Measurements from ENCODE around the gene LRIG1.

The LRIG1 gene, protein sequence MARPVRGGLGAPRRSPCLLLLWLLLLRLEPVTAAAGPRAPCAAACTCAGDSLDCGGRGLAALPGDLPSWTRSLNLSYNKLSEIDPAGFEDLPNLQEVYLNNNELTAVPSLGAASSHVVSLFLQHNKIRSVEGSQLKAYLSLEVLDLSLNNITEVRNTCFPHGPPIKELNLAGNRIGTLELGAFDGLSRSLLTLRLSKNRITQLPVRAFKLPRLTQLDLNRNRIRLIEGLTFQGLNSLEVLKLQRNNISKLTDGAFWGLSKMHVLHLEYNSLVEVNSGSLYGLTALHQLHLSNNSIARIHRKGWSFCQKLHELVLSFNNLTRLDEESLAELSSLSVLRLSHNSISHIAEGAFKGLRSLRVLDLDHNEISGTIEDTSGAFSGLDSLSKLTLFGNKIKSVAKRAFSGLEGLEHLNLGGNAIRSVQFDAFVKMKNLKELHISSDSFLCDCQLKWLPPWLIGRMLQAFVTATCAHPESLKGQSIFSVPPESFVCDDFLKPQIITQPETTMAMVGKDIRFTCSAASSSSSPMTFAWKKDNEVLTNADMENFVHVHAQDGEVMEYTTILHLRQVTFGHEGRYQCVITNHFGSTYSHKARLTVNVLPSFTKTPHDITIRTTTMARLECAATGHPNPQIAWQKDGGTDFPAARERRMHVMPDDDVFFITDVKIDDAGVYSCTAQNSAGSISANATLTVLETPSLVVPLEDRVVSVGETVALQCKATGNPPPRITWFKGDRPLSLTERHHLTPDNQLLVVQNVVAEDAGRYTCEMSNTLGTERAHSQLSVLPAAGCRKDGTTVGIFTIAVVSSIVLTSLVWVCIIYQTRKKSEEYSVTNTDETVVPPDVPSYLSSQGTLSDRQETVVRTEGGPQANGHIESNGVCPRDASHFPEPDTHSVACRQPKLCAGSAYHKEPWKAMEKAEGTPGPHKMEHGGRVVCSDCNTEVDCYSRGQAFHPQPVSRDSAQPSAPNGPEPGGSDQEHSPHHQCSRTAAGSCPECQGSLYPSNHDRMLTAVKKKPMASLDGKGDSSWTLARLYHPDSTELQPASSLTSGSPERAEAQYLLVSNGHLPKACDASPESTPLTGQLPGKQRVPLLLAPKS

DNA sequence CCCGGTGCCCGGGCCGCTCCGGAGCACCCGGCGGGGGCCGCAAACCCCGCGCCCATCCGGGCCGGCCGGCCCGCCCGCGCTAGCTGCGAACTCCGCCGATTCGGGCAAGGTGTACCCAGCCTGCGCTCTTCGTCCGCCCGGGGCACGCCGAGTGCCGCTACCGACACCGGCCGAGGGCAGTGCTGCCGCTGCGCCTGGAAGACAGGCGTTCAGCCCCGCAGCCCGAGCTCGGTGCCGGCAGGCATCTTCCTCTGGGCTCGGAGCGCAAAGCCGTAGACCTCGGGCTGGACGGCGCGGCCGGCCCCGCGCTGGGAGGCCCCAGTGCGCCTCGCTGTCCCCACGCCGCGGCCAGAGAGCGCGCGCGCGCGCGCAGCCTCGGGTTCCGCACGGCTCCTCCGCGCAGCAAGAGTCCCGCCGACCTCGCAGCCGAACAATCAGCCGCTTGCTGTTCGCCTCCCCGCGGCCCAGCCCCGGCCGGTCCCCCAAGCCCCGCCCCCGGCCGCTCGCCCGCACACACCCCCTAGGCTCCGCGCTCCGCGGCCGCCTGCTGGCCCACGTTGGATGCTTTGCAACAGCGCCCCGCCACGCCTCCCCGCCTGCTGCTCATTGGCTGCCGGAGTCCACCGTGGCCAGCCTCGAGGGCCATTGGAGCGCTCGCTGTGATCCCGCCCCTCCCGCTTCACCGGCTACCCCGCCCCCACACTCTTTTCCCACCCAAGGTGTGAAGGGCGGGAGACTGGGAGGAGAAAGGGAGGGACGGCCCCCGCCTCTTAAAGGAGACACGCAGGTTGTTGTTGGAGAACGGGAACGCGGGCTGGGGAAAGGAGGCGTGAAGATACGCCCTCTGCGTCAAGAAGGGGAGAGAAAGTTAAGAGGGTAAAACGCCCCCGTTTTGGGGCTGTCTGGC, at the start of gene LRIG1:
LRIG1 (minus strand) TSS at position 447 of the 907 bp plus-strand sequence. CDS start 615 bp downstream, outside the sequence.
- DNase-seq, result peak; percentile 99

DNA sequence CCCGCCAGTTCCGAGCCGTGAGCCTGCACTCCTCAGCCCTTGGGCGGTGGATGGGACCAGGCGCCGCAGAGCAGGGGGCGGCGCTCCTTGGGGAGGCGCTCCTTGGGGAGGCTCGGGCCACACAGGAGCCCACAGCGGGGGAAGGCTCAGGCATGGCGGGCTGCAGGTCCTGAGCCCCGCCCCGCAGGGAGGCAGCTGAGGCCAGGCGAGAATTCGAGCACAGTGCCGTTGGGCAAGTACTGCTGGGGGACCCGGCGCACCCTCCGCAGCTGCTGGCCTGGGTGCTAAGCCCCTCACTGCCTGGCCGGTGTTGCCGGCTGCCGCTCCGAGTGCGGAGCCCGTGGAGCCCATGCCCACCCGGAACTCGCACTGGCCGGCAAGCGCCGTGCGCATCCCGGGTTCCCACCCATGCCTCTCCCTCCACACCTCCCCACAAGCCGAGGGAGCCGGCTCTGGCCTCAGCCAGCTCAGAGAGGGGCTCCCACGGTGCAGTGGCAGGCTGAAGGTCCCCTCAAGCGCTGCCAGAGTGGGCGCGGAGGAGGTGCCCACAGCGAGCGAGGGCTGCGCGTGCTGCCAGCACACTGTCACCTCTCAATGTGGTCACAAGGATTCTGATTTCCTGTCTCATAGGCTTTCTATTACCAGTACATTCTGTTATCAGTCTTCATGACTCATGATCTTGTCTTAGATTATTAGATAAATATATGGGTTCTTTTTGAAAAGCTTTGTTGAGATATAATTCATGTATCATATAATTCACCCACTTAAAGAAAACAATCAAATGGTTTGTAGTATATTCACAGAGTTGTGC, 44.0 kb upstream of the LRIG1 start:
- no peak for DNase-seq

DNA sequence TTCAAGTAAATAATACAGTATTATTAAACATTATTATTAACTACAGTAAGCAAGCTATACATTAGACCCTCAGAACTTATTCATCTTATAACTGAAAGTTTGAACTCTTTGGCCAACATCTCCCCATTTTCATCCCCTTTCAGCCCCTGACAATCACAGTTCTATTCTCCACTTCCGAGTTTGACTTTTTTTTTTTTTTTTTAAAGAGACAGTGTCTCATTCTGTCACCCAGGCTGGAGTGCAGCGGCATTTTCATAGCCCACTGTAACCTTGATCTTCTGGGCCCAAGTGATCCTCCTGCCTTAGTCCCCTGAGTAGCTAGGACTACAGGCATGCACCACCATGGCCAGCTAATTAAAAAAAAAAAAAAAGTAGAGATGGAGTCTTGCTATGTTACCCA, 41.3 kb upstream of the LRIG1 start:
- DNase-seq, result no peak

DNA sequence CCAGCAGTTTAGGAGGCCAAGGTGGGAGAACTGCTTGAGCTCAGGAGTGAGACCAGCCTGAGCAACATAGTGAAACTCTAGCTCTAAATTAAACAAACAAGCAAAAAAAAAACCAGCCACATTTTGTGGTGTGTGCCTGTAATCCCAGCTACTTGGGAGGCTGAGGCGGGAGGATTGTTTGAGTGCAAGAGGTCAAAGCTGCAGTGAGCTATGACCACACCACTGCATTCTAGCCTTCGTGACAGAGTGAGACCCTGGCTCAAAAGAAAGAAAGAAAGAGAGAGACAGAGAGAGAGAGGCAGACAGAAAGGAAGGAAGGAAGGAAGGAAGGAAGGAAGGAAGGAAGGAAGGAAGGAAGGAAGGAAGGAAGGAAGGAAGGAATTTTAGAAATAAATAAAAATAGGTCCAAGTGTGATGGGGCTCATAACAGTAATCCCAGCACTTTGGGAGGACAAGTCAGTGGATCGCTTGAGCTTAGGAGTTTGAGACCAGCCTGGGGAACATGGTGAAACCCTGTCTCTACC, 38.7 kb upstream of the LRIG1 start:
- no peak for DNase-seq

DNA sequence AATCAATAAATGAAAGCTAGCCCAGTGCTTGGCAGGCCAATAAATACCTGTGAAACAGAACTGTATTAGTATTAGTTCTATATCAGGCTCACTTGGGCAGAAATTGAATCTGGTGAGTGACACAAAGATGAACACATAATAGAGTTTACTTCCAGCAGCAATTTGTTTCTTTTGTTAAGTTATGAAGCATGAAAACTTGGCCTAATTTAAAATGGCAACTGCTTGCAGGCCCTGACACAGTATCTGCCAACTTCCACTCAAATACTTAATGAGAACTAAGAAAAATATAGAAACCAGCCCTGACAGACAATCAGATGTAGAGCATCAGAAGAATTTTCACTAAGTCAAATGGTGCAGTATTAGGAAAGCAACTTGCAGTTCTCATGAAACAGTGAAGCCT, 37.6 kb upstream of the LRIG1 start:
- DNase-seq, result no peak

DNA sequence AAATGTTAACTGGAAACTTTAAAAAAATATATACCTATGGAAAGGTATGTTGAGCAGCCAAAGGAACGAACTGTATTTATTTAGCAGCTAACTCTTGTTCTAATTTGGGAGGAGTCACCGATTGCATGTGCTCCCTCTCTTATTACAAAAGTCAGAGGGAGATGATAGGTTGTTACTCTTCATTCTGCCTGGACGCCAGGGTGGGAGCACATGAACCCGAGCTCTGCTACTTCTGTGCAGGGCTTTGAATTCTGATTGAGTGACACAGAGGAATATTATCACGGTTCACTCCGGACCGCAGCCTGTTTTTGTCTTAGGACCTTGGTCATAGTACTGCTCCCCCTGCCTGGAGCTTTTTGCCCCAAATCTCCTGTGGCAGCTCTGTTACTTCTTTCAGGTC, 36.9 kb upstream of the LRIG1 start:
- no peak for DNase-seq

DNA sequence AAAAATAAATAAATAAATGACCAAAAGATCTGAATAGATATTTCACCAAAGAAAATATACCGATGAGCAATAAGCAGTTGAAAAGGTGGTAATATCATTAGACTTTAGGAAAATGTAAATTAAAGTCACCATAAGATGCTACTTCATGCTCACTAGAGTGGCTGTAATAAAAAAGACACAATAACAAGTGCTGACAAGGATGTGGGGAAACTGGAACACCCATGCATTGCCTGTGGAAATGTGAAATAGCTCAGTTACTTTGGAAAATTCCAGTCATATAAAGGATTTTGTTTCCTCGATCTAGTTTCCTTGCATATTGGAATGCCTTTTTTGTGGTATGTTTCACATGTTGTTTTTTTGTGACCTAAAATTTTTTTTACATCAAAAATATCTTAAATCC, 36.0 kb upstream of the LRIG1 start:
- DNase-seq, result no peak

DNA sequence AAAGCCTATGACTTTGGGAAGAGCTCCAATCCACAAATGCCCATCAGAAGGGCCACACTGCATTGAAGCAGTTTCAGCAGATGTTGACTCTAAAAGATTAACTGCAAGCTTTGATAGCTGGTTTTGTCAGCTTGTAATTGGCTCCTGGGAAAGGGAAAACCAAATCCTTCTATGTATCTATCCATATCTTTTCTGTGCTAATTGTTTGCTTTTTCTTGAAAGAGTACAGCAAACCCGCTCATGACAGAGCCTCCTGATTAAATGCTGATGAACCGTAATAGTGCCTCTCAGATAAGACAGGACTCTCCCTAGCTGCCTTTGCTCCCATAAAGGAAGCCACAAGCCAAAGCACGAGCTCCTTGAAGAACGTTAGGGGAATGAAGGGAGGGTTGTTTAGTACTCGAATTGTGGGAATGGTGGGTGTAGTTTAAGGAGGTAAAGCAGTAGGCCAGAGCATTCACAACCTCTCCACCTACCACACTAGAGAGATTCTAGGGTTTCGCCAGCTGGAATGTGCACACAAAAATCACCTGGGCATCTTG, 33.6 kb upstream of the LRIG1 start:
- no peak for DNase-seq

DNA sequence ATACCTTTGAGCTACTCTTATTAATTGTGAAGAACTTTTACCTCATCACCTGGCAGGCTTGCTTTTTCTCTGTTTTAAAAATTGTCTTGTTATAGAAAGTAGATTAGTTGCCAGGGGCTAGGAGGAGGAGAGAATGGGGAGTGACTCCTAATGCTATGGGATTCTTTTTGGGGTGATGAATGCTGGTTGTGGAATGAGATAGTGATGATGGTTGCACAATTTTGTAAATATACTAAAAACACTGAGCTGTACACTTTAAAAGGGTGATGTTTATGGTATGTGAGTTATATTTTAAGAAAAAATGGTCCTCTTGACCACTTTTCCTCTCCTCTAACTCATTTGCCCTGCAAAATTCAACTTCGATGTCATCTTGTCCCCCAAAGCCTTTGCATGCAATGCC, 31.8 kb upstream of the LRIG1 start:
- DNase-seq, result no peak

DNA sequence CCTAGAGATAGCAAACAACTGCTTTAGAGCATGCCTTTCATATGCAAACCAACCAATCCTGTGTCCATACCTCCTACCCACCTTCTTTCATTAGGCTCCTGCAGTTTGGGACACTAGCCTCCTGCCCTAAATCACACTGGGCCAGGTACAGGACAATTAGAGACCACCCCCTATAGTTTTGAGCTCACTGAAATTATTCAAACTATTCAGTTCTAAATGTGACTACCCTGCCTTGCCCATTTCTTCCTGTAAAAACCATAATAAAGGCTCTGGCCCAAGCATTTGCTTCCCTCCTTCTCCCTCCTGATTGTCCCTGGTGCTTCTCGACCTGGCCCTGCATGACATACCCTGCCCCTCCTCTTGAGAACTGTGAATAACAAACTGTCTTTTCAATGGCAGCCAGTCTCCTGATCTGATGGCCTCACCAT, 31.4 kb upstream of the LRIG1 start:
- DNase-seq, result no peak

DNA sequence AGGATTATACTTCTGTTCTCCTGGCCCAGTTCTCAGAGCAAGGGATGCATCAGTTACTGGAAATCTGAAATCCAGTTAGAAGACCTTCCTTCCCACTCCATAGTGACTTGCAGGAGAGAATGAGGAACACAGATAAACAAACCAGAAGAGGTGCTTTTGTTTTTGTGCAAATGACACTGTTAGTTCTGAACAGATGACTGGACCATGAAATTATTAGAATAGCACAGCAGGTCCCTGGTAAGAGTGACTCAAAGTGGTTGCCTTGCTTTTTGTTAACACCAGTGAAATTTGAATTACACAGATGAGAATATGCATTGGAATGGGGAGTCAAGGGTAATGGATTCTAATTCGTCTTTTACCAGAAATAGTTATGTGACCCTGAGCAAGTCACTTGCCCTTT, 30.4 kb upstream of the LRIG1 start:
- DNase-seq, result no peak

DNA sequence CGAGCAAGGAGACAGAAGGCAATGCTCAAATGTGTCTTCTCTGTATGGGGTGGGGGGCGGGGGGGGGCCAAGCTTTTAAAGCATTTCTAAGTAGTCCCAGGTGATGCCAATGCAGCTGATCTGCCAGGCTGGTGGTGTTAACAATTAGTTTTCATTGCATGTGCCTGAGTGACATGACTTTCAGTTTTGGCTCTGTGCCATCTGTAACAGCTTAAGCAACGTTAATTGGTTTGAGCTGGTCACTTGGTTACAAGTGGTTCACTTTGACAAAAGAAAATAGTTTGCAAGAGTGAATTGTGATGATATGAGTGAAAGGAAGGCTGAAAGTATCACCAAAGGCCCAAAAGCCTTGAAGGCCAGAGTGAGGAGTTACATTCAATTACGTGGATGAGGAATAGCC, 26.4 kb upstream of the LRIG1 start:
- no peak for DNase-seq

DNA sequence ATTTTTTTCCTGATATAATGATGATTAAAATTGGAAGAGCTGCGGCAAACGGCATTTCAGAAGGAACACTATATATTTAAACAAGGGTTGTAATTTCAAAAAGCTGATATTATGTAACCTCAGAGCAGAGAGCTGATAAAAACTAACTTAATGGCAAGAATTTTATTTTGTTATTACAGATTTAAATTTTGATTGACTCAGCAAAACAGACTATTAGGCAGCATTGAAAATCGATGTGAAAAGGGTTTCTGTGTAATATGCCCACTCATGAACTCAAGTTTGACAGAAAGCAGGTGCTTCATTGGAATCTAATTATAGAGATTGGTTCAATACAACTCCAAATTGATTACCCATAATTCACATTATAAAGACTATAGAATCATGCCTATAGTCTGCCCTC, 24.9 kb upstream of the LRIG1 start:
- DNase-seq, result no peak

DNA sequence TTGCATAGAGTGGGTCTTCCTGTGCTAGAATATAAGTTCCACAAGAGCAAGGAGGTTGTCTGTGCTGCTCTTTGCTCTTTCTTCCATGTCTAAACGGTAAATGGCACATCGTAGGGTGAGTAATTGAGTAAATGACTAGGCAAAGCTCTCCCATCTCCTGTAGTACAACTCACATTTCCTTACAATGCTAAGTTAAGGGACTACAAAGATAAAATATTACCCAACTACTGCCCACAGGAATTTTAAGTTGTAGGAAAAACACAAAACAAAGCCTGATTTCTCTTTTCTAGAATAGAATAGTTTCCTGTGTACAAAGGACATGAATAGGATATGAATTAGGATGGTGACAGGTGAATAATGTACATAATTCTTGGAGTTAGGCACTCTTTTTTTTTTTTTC, 19.9 kb upstream of the LRIG1 start:
- DNase-seq, result no peak

DNA sequence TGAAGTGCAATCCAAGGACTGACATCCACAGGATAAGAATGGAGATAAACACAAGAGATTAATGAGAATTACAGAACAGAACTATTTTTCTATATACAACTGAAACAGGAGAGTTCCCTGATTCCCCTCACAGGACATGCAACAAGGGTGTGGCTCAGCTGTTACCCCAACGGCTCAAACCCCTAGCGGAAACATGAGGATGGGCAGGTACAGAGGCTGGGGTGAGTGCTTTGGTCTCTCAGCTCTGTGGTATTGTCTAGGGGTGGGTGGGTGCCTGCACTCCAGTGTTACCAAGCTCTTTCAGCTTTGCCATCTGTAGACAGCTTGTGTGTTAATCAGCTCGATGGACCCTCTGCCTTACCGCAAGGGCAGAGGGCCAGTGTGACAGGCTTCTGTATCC, 17.8 kb upstream of the LRIG1 start:
- DNase-seq, result no peak

DNA sequence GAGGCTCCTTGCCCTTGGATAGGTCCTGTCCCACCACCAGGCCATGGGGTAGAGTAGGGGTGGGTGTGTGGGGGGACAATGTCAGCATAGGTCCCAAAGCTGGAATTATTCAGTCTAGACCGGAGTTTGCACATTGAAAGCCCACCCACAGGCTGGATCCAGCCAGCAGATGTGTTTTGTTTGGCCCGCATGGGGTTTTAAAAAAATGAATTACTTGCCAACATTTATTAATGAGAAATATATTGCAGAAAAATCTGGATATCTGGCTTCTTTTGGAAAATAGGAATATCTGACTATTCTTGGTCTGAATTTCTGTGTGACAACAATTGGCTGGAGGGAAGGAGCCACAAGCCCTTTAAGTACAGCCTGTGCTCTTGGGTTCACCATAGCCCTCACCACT, 17.3 kb upstream of the LRIG1 start:
- DNase-seq, result no peak

DNA sequence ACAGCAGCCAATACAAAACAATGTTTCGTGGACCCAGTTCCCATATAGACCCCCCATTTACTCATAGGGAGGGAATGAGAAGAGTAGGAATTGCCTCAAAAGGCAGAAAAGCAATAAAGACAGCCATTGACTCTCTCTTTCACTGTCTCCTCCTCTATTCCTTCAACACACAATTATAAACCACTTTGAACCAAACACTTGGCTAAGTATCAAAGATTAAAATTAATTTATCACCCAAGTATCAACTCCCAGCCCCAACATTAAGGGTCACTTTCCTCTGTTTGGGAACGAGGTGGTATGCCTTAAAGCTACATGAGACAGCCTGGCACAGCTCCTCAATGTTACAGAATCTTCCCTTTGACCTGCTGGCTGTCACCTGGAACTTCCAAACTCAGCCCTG, 16.4 kb upstream of the LRIG1 start:
- DNase-seq, result no peak

DNA sequence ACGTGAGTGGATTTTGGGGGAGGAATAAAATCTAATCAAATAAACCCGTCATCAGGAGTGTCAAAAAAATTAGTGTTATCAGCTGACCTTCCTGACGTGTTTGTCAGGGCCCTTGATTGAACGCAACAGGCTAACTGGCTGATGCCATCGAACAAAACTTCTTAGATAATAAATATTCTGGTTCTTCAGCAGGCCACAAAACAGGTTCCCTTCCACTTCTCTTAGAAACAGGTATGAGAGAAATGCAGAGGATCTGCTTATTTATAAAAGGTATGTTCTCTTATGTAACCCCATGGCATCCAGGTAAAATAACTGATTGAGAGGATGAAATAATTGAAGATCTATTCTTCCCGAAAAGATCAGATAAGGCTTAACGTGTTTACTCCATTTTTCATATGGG, 7.6 kb upstream of the LRIG1 start:
- no peak for DNase-seq

DNA sequence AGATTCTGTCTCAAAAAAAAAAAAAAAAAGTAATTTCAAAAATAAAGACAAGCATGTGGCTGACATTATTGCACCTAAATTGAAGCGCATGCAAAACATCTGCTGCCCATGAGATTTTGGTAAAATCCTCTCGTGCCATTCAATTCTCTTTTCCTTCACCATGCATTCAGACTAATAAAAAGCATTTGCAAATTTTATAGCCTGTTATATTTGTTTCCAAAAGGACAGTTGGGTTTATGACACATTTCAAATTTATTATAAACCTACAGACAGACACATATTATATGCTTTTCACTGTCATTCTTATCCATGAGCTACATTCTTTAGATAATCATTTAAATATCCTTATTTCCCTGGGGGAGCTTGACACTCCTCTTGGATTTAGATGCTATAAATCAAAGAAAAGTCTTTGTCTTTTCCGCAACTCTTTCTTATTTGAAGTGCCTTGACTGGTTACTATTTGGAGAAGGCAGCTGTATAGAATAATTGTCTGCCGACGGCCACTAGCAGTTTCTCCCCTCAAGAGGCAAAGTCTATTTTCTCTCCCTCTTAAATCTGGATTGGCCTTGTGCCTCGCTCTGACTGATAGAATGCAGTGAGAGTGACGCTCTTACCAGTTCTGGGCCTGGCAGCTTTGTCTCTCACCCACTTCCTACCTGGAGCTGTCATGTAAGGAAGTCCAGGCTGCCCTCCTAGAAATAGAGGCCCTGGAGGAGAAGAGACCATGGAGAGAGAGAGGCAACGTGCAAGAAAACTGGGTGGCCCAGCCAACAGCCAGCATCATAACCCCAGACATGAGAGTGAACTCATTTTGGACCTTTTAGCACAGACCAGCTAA, 6.8 kb upstream of the LRIG1 start:
- DNase-seq, result no peak

DNA sequence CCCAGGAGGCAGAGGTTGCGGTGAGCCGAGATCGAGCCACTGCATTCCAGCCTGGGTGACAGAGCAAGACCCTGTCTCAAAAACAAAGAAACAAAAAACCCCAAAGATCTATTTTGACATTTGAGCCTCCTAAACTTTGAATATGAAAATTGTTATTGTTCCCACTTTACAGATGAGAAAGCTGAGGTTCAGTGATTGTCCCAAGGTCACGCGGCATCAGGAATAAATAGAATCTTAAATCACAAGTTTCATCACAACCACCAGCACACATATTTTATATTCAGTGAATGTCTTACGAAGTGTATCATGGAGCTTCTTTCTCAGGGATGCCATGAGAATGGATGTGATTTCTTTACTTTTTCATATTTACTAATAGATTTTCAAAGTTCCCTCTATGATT, 5.3 kb upstream of the LRIG1 start:
- no peak for DNase-seq

Data from CD4-positive, alpha-beta T cell treated with Interleukin-4 for 4 hours (primary cell).